Upper lobe of left lung (tissue), 6 donors: ENCODE data around the gene ARFGEF3. TPM values are rescaled to one million over a fixed set of nuclear protein-coding genes. Genes with fewer than 3 reads are reported as not detected.

ENCODE experiments used
- ATAC-seq, 2 donors: fragments of 200-7000 bp; cut with Tn5 transposase; one replicate each; pipeline ENCODE4 v1.9.1; 2022; ENCODE audit warnings: mild to moderate bottlenecking in 2 of 2, moderate library complexity in 2 of 2; ENCODE audit not compliant: low FRiP score in 2 of 2
- DNase-seq, 2 donors: peaks; one replicate each; pipeline ENCODE4 v3.0.0-alpha.2; 2019 to 2020
- H3K27ac ChIP-seq, 4 donors: fragments of 200-600 bp; sonication (generic); one replicate each; pipeline ENCODE4 v1.5.1; 2016 to 2019
- H3K27me3 ChIP-seq, 4 donors: fragments of 200-600 bp; sonication (generic); one replicate each; pipeline ENCODE4 v1.5.1; 2017 to 2019
- H3K36me3 ChIP-seq, 4 donors: fragments of 200-600 bp; sonication (generic); one replicate each; pipeline ENCODE4 v1.5.1; 2016 to 2019
- H3K4me1 ChIP-seq, 4 donors: fragments of 200-600 bp; sonication (generic); one replicate each; pipeline ENCODE4 v1.5.1; 2018 to 2019
- H3K4me3 ChIP-seq, 4 donors: fragments of 200-600 bp; sonication (generic); one replicate each; pipeline ENCODE4 v1.5.1; 2017 to 2019; ENCODE audit warnings: mild to moderate bottlenecking in 2 of 4, moderate library complexity in 1 of 4
- H3K9me3 ChIP-seq, 4 donors: fragments of 200-600 bp; sonication (generic); one replicate each; pipeline ENCODE4 v1.5.1; 2018 to 2019
- CTCF ChIP-seq, 6 experiments: fragments of 450-650 bp in 4 of 6; fragments of 200-600 bp in 2 of 6; sonication (generic) in 2 of 6; IDR thresholded peaks; one replicate each; pipeline ENCODE4 v1.5.1; 2016 to 2019; ENCODE audit warnings: antibody characterized with exemption in 6 of 6
- EP300 ChIP-seq, 4 donors: sonication (generic); formaldehyde crosslinking; IDR thresholded peaks; one replicate each; pipeline ENCODE4 v1.5.1; 2017; ENCODE audit warnings: antibody characterized with exemption in 4 of 4, control low read depth in 2 of 4
- POLR2A ChIP-seq, 4 donors: fragments of 450-650 bp; IDR thresholded peaks; one replicate each; pipeline ENCODE4 v1.5.1; 2016 to 2017; ENCODE audit warnings: antibody characterized with exemption in 4 of 4, mild to moderate bottlenecking in 2 of 4
- POLR2AphosphoS5 ChIP-seq, 2 donors: sonication (generic); formaldehyde crosslinking; IDR thresholded peaks; one replicate each; pipeline ENCODE4 v1.5.1; 2017; ENCODE audit warnings: antibody characterized with exemption in 2 of 2
- WGBS, 2 donors: methylation state at CpG; one replicate each; pipeline ENCODE4 v1.1.5; 2017 to 2018; 5-methylcytosine and 5-hydroxymethylcytosine counted together
- total RNA-seq, 6 donors: library from RNA; depleted of rRNA in 4 of 6; stranded (reverse); fragments of >200 nt in 4 of 6; gene quantifications; one replicate each; pipeline versions ENCODE4 v1.1.0 to v1.2.1, GENCODE V29; 2016 to 2021
- donor health status: DM: no; HTN: no; CAD: no; lungs with moderate emphysema.
- donor health status: DM: no; HTN: yes; CAD: no; lungs with severe emphysema.

Gene ARFGEF3
- total RNA-seq, 6 donors from 2014 or later: 19.8 to 53.6 (median 30.5) TPM

GRCh38 chr6:138307816-138308730, 146.3 kb downstream of the ARFGEF3 start:
- no peaks in the 10 kb centered on the region for H3K4me1 ChIP-seq
- DNase-seq (peak in 1 of 2 donors; percentile 23), ATAC-seq (peak in 1 of 2 donors; percentile 44)
- no peak overlapping the region for H3K27ac ChIP-seq
- no peaks in the 10 kb centered on the region for H3K27me3 ChIP-seq
- H3K36me3 ChIP-seq: peaks cover 0 to 7% (median 3%) of the 10 kb centered on the region in 4 donors
- 74 to 83% methylated on average over 11 of the region's 11 CpGs for WGBS, 2 donors
- TF ChIP-seq POLR2AphosphoS5 (IDR thresholded peaks at IDR 0.05) (no peak), POLR2A (IDR thresholded peaks at IDR 0.05) (no peak), EP300 (IDR thresholded peaks at IDR 0.05) (no peak)
- H3K9me3 ChIP-seq: no peaks in the 10 kb centered on the region
- no peak overlapping the region for H3K4me3 ChIP-seq

GRCh38 chr6:138308731-138309110, 147.0 kb downstream of the ARFGEF3 start:
- peaks cover 0 to 7% (median 3%) of the 10 kb centered on the region in 4 donors for H3K36me3 ChIP-seq
- no peak for DNase-seq
- no peaks in the 10 kb centered on the region for H3K27me3 ChIP-seq
- no peak for ATAC-seq
- no peak overlapping the region for H3K4me3 ChIP-seq
- no peaks in the 10 kb centered on the region for H3K4me1 ChIP-seq
- WGBS, 2 donors: 86 to 100% methylated on average over 1 of the region's 1 CpG
- H3K9me3 ChIP-seq: no peaks in the 10 kb centered on the region
- TF ChIP-seq EP300 (IDR thresholded peaks at IDR 0.05) (no peak), POLR2AphosphoS5 (IDR thresholded peaks at IDR 0.05) (no peak), CTCF (IDR thresholded peaks at IDR 0.05) (no peak), POLR2A (IDR thresholded peaks at IDR 0.05) (no peak)
- no peak overlapping the region for H3K27ac ChIP-seq

- WGBS, 2 donors: 80% methylated on average over 1 of the region's 1 CpG
- no peaks in the 10 kb centered on the region for H3K9me3 ChIP-seq
- no peak for TF ChIP-seq CTCF (IDR thresholded peaks at IDR 0.05)
- TF ChIP-seq EP300 (IDR thresholded peaks at IDR 0.05): no peak
- no peak for TF ChIP-seq POLR2A (IDR thresholded peaks at IDR 0.05)
- no peak for TF ChIP-seq POLR2AphosphoS5 (IDR thresholded peaks at IDR 0.05)
- H3K27ac ChIP-seq: no peak overlapping the region
- no peaks in the 10 kb centered on the region for H3K27me3 ChIP-seq
- H3K36me3 ChIP-seq: peaks cover 0 to 13% (median 6%) of the 10 kb centered on the region in 4 donors
- ATAC-seq: no peak
- no peak for DNase-seq
- no peak overlapping the region for H3K4me3 ChIP-seq
- H3K4me1 ChIP-seq: no peaks in the 10 kb centered on the region
Measured at GRCh38 chr6:138309695-138310094, 148.0 kb downstream of the ARFGEF3 start.

GRCh38 chr6:138310294-138310693, 148.6 kb downstream of the ARFGEF3 start:
- H3K4me1 ChIP-seq: no peaks in the 10 kb centered on the region
- WGBS, 2 donors: 65 to 69% methylated on average over 3 of the region's 3 CpGs
- no peak overlapping the region for H3K4me3 ChIP-seq
- no peak for TF ChIP-seq POLR2A (IDR thresholded peaks at IDR 0.05)
- TF ChIP-seq EP300 (IDR thresholded peaks at IDR 0.05): no peak
- TF ChIP-seq CTCF (IDR thresholded peaks at IDR 0.05): no peak
- no peak for TF ChIP-seq POLR2AphosphoS5 (IDR thresholded peaks at IDR 0.05)
- no peak for ATAC-seq
- peaks cover 0 to 13% (median 6%) of the 10 kb centered on the region in 4 donors for H3K36me3 ChIP-seq
- DNase-seq: no peak
- no peaks in the 10 kb centered on the region for H3K9me3 ChIP-seq
- no peak overlapping the region for H3K27ac ChIP-seq
- H3K27me3 ChIP-seq: no peaks in the 10 kb centered on the region

- Histone ChIP-seq H3K9me3 (no peaks in the 10 kb centered on the region), H3K36me3 (peaks cover 0 to 13% (median 6%) of the 10 kb centered on the region in 4 donors), H3K4me3 (no peak overlapping the region), H3K27ac (no peak overlapping the region), H3K27me3 (no peaks in the 10 kb centered on the region), H3K4me1 (no peaks in the 10 kb centered on the region)
- ATAC-seq (no peak), DNase-seq (no peak)
- TF ChIP-seq POLR2A (IDR thresholded peaks at IDR 0.05): no peak
- no peak for TF ChIP-seq POLR2AphosphoS5 (IDR thresholded peaks at IDR 0.05)
- TF ChIP-seq CTCF (IDR thresholded peaks at IDR 0.05): no peak
- no peak for TF ChIP-seq EP300 (IDR thresholded peaks at IDR 0.05)
- WGBS, 2 donors: 44 to 89% methylated on average over 2 of the region's 2 CpGs
Measured at GRCh38 chr6:138310821-138311220, 149.1 kb downstream of the ARFGEF3 start.
